HUDEP-2 (cell line): ENCODE results near the gene TRIM66.
"Not testable (repeated sequence)": the region's sequence is repeated elsewhere in the genome, so short reads cannot be mapped to it uniquely, and the experiment has no call there.

Experiments used
- DNase-seq, 76 experiments: peaks; one replicate each; lab custom pipeline; 2025; ENCODE audit not compliant: unreplicated experiment in 76 of 76; lab: John Stamatoyannopoulos, UW

Gene TRIM66

DNA sequence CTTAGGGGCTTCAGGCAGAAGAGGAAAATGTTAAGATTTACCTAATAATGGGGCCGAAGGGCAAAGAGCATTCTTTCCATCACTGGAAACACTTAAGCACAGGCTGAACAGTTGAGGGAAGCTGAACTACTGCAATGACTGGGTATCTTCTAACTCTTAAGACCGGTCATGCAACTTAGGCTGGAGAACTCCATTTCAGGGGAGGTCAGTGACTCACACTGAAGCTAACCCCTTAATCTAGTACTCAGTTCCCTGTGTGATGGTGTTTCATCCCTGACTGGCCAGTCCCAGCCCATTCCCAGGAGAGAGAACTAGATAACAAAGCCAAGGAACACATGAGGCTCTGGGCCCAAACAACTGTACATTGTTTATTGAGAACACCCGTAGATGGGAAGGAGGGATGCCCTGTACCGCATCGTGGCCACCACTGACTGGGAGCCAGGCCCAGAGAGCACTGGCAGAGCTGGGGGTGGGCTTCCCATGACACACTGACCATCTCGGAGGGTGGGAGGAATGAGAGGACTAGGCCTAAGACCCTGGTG, 10.6 kb upstream of the TRIM66 start:
- DNase-seq, result no peak

GRCh38 chr11:8692417-8692816, 10.0 kb upstream of the TRIM66 start:
- DNase-seq, result no peak

- DNase-seq, result no peak
Observed at GRCh38 chr11:8691601-8692000, 9.1 kb upstream of the TRIM66 start.

- DNase-seq, result no peak
Observed at GRCh38 chr11:8690374-8691342, 8.2 kb upstream of the TRIM66 start.

DNA sequence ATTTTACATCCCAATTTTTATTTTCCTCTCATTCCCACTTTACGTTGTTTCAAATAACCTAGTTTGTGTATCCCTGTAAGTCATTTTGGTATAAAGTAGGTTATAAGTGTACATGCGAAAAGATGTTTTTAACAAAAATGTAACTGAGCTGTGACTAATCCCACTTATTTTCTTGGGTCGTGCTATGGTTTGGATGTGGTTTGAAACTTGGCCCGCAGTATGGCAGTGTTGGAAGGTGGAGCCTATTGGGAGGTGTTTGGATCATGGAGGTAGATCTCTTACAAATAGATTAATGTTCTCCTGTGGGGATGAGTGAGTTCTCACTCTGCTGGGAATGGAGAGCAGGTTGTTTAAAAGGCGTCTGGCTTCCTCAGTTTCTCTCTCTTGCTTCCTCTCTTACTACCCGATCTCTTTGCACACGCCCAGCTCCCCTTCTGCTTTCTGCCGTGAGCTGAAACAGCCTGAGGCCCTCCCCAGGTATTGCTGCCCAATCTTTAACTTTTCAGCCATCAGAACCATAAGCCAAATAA, 7.3 kb upstream of the TRIM66 start:
- DNase-seq, result peak in 1 of 76 experiments; percentile 7

DNA sequence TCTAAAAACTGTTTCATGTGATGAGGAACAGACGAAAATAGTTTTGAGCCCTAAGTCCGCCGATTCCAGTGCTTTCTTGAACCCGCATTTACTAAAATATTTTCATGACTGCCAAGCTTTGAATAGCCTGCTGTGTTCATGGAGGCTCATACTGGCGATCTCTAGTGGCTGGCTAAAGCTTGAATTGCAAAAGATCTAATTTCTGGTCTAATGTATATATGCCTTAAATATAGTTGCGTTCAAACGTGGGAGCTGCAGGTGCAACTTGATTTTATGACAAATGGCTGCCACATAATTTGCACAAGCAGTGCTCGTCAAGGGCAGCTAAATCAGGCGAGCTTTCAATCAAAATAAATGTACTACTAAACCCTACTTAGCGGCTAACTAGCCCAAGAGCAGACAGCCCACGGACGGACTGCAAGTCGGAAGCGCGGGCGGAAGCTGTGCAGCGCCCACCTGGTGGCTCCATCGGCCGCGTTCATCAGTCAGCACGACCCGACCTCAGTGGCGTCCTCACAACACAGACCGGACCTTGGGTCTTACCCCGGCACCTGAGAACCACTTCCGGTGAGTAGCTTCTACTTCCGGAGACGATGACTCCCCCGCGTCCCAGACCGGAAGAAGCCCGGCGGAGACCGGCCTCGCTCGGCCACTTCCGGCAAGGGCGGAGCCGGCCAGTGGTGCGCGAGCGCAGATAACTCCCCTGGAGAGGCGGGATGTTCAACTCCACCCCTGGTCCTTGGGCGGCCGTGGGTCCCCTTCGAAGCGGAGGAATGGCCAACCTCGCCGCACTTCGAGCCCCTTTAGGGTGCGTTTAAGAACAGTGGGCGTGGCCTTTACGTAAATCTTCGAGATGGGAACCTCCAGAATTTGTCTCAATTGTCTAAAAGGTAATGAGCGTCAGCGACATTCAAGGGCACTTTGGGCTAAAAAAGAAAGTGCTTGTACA, 6.2 kb upstream of the TRIM66 start:
- DNase-seq, result peak; percentile 18 to 97 (median 93)

DNA sequence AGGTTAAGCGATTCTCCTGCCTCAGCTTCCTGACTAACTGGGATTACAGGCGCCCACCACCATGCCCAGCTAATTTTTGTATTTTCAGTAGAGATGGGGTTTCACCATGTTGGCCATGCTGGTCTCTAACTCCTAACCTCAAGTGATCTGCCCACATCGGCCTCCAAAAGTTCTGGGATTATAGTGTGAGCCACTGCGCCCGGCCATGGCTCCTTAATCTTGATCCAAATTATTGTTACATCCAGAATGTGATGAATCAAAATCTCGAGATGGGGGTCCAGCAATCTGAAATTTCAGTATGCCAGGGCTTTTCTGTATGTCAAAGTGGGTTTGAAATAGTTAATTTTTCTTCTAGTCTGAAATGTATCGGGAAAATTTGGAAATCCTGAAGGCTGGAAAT, 3.9 kb upstream of the TRIM66 start:
- no peak for DNase-seq

GRCh38 chr11:8685820-8686219, 3.4 kb upstream of the TRIM66 start:
- DNase-seq, result no peak

- no peak for DNase-seq
Observed at GRCh38 chr11:8685306-8685705, 2.8 kb upstream of the TRIM66 start.

- no peak for DNase-seq
Observed at GRCh38 chr11:8684600-8685290, 2.3 kb upstream of the TRIM66 start.

- DNase-seq, result peak in 3 of 76 experiments; percentile 8 to 57 (median 32)
Observed at GRCh38 chr11:8683115-8683807, 796 bp upstream of the TRIM66 start.

- DNase-seq, result peak in 10 of 76 experiments; percentile 17 to 76 (median 44)
Observed at GRCh38 chr11:8681837-8682302, 595 bp downstream of the TRIM66 start.

DNA sequence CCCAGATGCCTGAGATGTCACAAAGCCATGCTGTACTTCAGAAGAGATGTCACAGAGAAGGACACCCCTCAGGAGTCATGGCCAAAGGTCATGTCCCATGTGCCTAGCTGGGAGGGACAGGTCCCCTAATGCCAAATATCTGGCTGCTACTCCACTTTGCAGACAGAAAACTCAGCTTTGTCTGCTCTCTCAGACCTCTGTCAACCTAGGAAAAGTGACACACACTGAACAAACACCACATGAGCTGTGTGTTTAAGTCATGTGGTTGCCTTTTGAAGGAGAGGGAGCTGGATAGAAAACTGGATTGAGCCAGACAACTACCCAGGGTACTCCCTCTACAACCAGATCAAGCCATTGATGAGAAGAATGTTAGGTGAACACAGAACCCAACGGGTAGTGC, 3.5 kb downstream of the TRIM66 start:
- DNase-seq, result no peak

- DNase-seq, result no peak
Observed at GRCh38 chr11:8676458-8676857, 6.0 kb downstream of the TRIM66 start.

GRCh38 chr11:8674859-8675258, 7.6 kb downstream of the TRIM66 start:
- no peak for DNase-seq

GRCh38 chr11:8672346-8672745, 10.1 kb downstream of the TRIM66 start:
- DNase-seq, result no peak

GRCh38 chr11:8671651-8672062, 10.8 kb downstream of the TRIM66 start:
- peak in 10 of 76 experiments; percentile 8 to 30 (median 16) for DNase-seq

DNA sequence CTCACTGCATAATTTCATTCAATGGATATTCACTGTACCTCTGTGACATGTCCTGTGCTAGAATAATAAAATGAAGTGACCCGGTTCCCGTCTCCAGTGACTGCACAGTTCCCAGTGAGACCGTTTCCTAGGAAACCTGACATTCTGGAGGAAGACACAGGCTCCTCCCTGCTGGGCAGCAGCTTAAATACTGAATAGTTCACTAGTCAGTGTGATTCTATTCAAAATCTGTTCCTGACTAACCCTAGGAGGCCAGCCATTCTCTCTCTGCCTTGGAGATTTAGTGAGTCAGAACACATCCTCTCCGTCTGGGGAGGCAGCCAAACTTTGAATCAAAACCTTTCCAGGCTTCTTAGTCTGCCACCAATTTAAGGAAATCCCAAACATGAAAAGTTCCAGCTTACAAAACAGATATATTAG, 11.3 kb downstream of the TRIM66 start:
- no peak for DNase-seq

GRCh38 chr11:8670081-8670480, 12.4 kb downstream of the TRIM66 start:
- not testable (repeated sequence) for DNase-seq
